Mesenchymal stem cell (in vitro differentiated cells and primary cell): ENCODE results near the gene KPNA6.
"Not testable (repeated sequence)": the region's sequence is repeated elsewhere in the genome, so short reads cannot be mapped to it uniquely, and the experiment has no call there.

Source experiments
- DNase-seq: peaks from one replicate; pipeline ENCODE4 v3.0.0-alpha.2; 2013
- H2AFZ ChIP-seq: one replicate; pipeline ENCODE4 v1.6.1; 2013; ENCODE audit warnings: low read depth, mild to moderate bottlenecking, control low read depth, inconsistent platforms, low read length, moderate library complexity
- H2AK5ac ChIP-seq: 2 replicates; pipeline ENCODE4 v1.6.1; 2013; ENCODE audit warnings: low read length, moderate library complexity, mild to moderate bottlenecking, inconsistent platforms; ENCODE audit not compliant: severe bottlenecking
- H2BK120ac ChIP-seq: one replicate; pipeline ENCODE4 v1.6.1; 2013; ENCODE audit warnings: low read depth, mild to moderate bottlenecking, inconsistent platforms, low read length, moderate library complexity
- H2BK12ac ChIP-seq, 2 experiments: one replicate each; pipeline ENCODE4 v1.6.1; 2013; ENCODE audit warnings: inconsistent platforms in 2 of 2, low read length in 2 of 2, mild to moderate bottlenecking in 2 of 2, moderate library complexity in 2 of 2, control low read depth in 1 of 2
- H2BK15ac ChIP-seq: one replicate; pipeline ENCODE4 v1.6.1; 2013; ENCODE audit warnings: mild to moderate bottlenecking, low read depth, inconsistent platforms; ENCODE audit not compliant: poor library complexity, severe bottlenecking
- H2BK5ac ChIP-seq: 2 replicates; pipeline ENCODE4 v1.6.1; 2013; ENCODE audit warnings: low read depth, mild to moderate bottlenecking, low read length, control low read depth, inconsistent platforms; ENCODE audit not compliant: poor library complexity, severe bottlenecking
- H3K14ac ChIP-seq, 2 experiments: one replicate each; pipeline ENCODE4 v1.6.1; 2013; ENCODE audit warnings: inconsistent platforms in 2 of 2, low read length in 2 of 2, control low read depth in 1 of 2, mild to moderate bottlenecking in 1 of 2, moderate library complexity in 1 of 2
- H3K18ac ChIP-seq, 2 experiments: one replicate each; pipeline ENCODE4 v1.6.1; 2013; ENCODE audit warnings: inconsistent platforms in 2 of 2, low read length in 2 of 2, control low read depth in 1 of 2, low read depth in 1 of 2, mild to moderate bottlenecking in 1 of 2
- H3K23ac ChIP-seq, 2 experiments: one replicate each; pipeline ENCODE4 v1.6.1; 2013; ENCODE audit warnings: inconsistent platforms in 2 of 2, low read length in 2 of 2, mild to moderate bottlenecking in 2 of 2, moderate library complexity in 2 of 2, control low read depth in 1 of 2
- H3K27ac ChIP-seq: 2 replicates; pipeline ENCODE4 v1.5.1; 2013; ENCODE audit warnings: mild to moderate bottlenecking, moderate library complexity, low read length, control low read depth, inconsistent platforms; ENCODE audit not compliant: poor library complexity, severe bottlenecking
- H3K27me3 ChIP-seq, 2 experiments: 2 replicates each; pipeline versions ENCODE4 v1.6.1 to v1.7.0; 2013; ENCODE audit warnings: low read length in 2 of 2, mild to moderate bottlenecking in 2 of 2, moderate library complexity in 2 of 2, control low read depth in 1 of 2, inconsistent platforms in 1 of 2; ENCODE audit not compliant: control insufficient read depth in 1 of 2, insufficient read depth in 1 of 2
- H3K36me3 ChIP-seq, 2 experiments: 2 replicates each; pipeline versions ENCODE4 v1.6.1 to v1.7.0; 2013; ENCODE audit warnings: low read length in 2 of 2, control low read depth in 1 of 2, inconsistent platforms in 1 of 2, low read depth in 1 of 2, mild to moderate bottlenecking in 1 of 2; ENCODE audit not compliant: insufficient read depth in 2 of 2, control insufficient read depth in 1 of 2
- H3K4ac ChIP-seq, 2 experiments: one replicate each; pipeline ENCODE4 v1.6.1; 2013; ENCODE audit warnings: inconsistent platforms in 2 of 2, low read length in 2 of 2, mild to moderate bottlenecking in 2 of 2, moderate library complexity in 2 of 2, control low read depth in 1 of 2, low read depth in 1 of 2
- H3K4me1 ChIP-seq: 2 replicates; pipeline ENCODE4 v1.6.1; 2013; ENCODE audit warnings: low read depth, low read length, control low read depth; ENCODE audit not compliant: control insufficient read depth, insufficient read depth
- H3K4me2 ChIP-seq: 2 replicates; pipeline ENCODE4 v1.6.1; 2013; ENCODE audit warnings: low read length, mild to moderate bottlenecking, inconsistent platforms; ENCODE audit not compliant: poor library complexity, severe bottlenecking
- H3K4me3 ChIP-seq, 2 experiments: 2 replicates each; pipeline versions ENCODE4 v1.5.1 to v1.7.0; 2013; ENCODE audit warnings: low read length in 2 of 2, mild to moderate bottlenecking in 2 of 2, control low read depth in 1 of 2, low read depth in 1 of 2; ENCODE audit not compliant: insufficient read depth in 1 of 2
- H3K79me1 ChIP-seq: replicated peaks from 2 replicates; pipeline ENCODE4 v1.6.1; 2013; ENCODE audit warnings: mild to moderate bottlenecking, control low read depth, low read length, inconsistent platforms; ENCODE audit not compliant: poor library complexity, severe bottlenecking
- H3K9ac ChIP-seq: 2 replicates; pipeline ENCODE4 v1.7.0; 2013; ENCODE audit warnings: mild to moderate bottlenecking, low read length, moderate library complexity
- H3K9me3 ChIP-seq: 2 replicates; pipeline ENCODE4 v1.7.0; 2013; ENCODE audit warnings: mild to moderate bottlenecking, low read length; ENCODE audit not compliant: control insufficient read depth
- H4K8ac ChIP-seq: one replicate; pipeline ENCODE4 v1.6.1; 2013; ENCODE audit warnings: inconsistent platforms, mild to moderate bottlenecking, low read length, moderate library complexity
- H4K91ac ChIP-seq: one replicate; pipeline ENCODE4 v1.6.1; 2013; ENCODE audit warnings: mild to moderate bottlenecking, low read length, inconsistent platforms
- WGBS: methylation state at CpG from one replicate; pipeline ENCODE4 v1.1.7; 2013; ENCODE audit warnings: mixed read lengths; 5-methylcytosine and 5-hydroxymethylcytosine counted together

The KPNA6 gene

GRCh38 chr1:32159189-32159588, 51.3 kb downstream of the KPNA6 start:
- Histone ChIP-seq H2BK12ac (no peak overlapping the region), H3K36me3 (peaks cover 46 to 91% of the 10 kb centered on the region in 2 experiments), H4K8ac (no peak overlapping the region), H3K23ac (no peak overlapping the region), H3K79me1 (peaks cover 28% of the 10 kb centered on the region), H3K18ac (no peak overlapping the region), H3K27me3 (no peaks in the 10 kb centered on the region), H3K14ac (no peak overlapping the region), H3K9me3 (no peaks in the 10 kb centered on the region), H3K4me1 (no peaks in the 10 kb centered on the region), H3K27ac (no peak overlapping the region), H2BK5ac (no peak overlapping the region), H2AFZ (no peak overlapping the region), H2BK15ac (no peak overlapping the region), H4K91ac (no peak overlapping the region), H3K4me3 (no peak overlapping the region), H2BK120ac (no peak overlapping the region), H3K4ac (no peak overlapping the region), H3K4me2 (no peak overlapping the region), H3K9ac (no peak overlapping the region), H2AK5ac (no peak overlapping the region)
- no peak for DNase-seq
- 94% methylated on average over 3 of the region's 3 CpGs for WGBS

GRCh38 chr1:32163405-32163804, 55.5 kb downstream of the KPNA6 start:
- H2BK12ac ChIP-seq, result no peak overlapping the region
- H4K91ac ChIP-seq, result no peak overlapping the region
- no peak overlapping the region for H3K4me2 ChIP-seq
- no peak overlapping the region for H4K8ac ChIP-seq
- H3K4me3 ChIP-seq, result no peak overlapping the region
- H3K27me3 ChIP-seq, result no peaks in the 10 kb centered on the region
- H3K23ac ChIP-seq, result no peak overlapping the region
- no peak for DNase-seq
- H2BK15ac ChIP-seq, result no peak overlapping the region
- no peaks in the 10 kb centered on the region for H3K9me3 ChIP-seq
- H2BK5ac ChIP-seq, result no peak overlapping the region
- H2AK5ac ChIP-seq, result no peak overlapping the region
- H3K18ac ChIP-seq, result no peak overlapping the region
- no peak overlapping the region for H2BK120ac ChIP-seq
- WGBS, result 100% methylated on average over 1 of the region's 2 CpGs
- no peak overlapping the region for H3K4ac ChIP-seq
- no peak overlapping the region for H3K27ac ChIP-seq
- peaks cover 17% of the 10 kb centered on the region for H3K79me1 ChIP-seq
- no peak overlapping the region for H2AFZ ChIP-seq
- peaks cover 54 to 88% of the 10 kb centered on the region in 2 experiments for H3K36me3 ChIP-seq
- no peak overlapping the region for H3K9ac ChIP-seq
- no peak overlapping the region for H3K14ac ChIP-seq
- no peaks in the 10 kb centered on the region for H3K4me1 ChIP-seq

- not testable (repeated sequence) for H3K14ac ChIP-seq, H3K9ac ChIP-seq, H2BK120ac ChIP-seq, H3K4me3 ChIP-seq, H2AFZ ChIP-seq, H3K18ac ChIP-seq, H3K23ac ChIP-seq, H2AK5ac ChIP-seq, H3K4ac ChIP-seq, H4K8ac ChIP-seq, H2BK5ac ChIP-seq, H3K4me2 ChIP-seq, H3K27ac ChIP-seq, H2BK15ac ChIP-seq, H2BK12ac ChIP-seq, H3K27me3 ChIP-seq, H3K4me1 ChIP-seq, H3K9me3 ChIP-seq, DNase-seq, H4K91ac ChIP-seq
- peaks cover 12% of the 10 kb centered on the region for H3K79me1 ChIP-seq
- 97% methylated on average over 8 of the region's 10 CpGs for WGBS
- H3K36me3 ChIP-seq, result peaks cover 49 to 84% of the 10 kb centered on the region in 2 experiments
These were observed 57.8 kb downstream of the KPNA6 start for GRCh38 chr1:32165633-32166032.

GRCh38 chr1:32170991-32171390, 63.1 kb downstream of the KPNA6 start:
- Histone ChIP-seq H3K79me1 (peaks cover 27% of the 10 kb centered on the region), H4K8ac (no peak overlapping the region), H3K4me1 (peaks cover 5% of the 10 kb centered on the region), H3K27ac (no peak overlapping the region), H3K4me2 (no peak overlapping the region), H3K27me3 (no peaks in the 10 kb centered on the region), H2BK12ac (no peak overlapping the region), H2BK120ac (no peak overlapping the region), H3K36me3 (peaks cover 59 to 85% of the 10 kb centered on the region in 2 experiments), H3K4ac (no peak overlapping the region), H3K4me3 (no peak overlapping the region), H3K14ac (no peak overlapping the region), H3K9me3 (no peaks in the 10 kb centered on the region), H2AK5ac (no peak overlapping the region), H4K91ac (no peak overlapping the region), H3K9ac (no peak overlapping the region), H2BK5ac (no peak overlapping the region), H3K23ac (no peak overlapping the region), H2BK15ac (no peak overlapping the region), H2AFZ (no peak overlapping the region), H3K18ac (no peak overlapping the region)
- DNase-seq, result no peak
- 100% methylated on average over 4 of the region's 4 CpGs for WGBS
